NCI-H1092 (cell line): ENCODE results near the gene HLA-DPA1.
"Not testable (repeated sequence)": the region's sequence is repeated elsewhere in the genome, so short reads cannot be mapped to it uniquely, and the experiment has no call there.

Experiments
- DNase-seq: peaks from one replicate; lab custom pipeline; 2025; lab: John Stamatoyannopoulos, UW

Gene HLA-DPA1

DNA sequence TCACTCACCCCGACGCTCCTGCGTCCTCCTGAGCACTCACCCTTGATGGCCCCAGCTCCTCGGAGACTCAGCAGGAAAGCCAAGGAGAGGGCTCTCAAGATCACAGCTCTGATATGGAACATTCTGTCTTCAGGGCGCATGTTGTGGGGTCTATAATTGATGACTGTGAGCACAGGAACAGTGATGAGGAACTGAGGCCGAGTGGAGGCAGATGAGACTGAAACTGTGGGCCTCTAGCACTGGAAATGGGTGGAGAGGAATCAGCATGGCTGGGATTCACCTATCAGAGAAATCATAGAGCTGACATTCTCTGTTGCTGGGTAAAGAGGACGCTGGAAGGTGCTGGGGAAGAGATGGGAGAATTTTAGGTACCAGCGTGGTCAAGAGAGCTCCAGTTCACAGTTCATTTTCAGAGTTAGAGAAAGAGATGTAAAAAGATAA lies at the start of gene HLA-DPA1:
Gene HLA-DPA1, minus strand, starts transcription at position 219 of the 441 bp plus-strand sequence.
- DNase-seq, result no peak

- DNase-seq, result no peak
These were observed 49.7 kb upstream of the HLA-DPA1 start for GRCh38 chr6:33123181-33123580.

- no peak for DNase-seq
These were observed 46.6 kb upstream of the HLA-DPA1 start for GRCh38 chr6:33120001-33120400.

DNA sequence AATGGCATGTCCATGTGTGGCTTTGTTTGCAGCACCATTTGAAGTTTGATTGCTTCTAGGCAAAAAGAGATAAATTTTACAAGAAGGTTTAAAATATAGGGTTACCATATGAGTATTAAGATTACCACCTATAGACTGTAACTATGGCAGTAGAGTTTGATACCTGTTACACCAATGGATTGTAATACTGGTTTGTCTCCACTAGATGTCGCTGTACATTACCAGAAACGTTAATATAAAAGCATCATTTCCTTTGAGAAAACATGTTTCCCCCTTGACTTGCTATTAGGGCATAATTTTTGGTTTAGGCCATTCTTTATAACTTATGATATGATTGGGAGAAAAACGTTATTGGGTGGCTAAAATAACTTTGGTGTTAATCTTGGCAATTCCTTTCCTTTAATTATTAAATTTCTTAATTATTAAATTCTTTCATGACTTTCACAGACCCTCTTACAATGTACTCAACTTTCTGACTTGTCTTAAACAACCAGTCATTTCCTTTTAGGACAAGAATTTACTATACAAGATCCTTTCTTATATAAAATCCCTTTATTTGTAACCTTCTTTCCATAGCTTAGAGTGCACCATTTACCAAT lies 45.2 kb upstream of the HLA-DPA1 start:
- peak; percentile 16 for DNase-seq

GRCh38 chr6:33117811-33118277 lies 44.4 kb upstream of the HLA-DPA1 start:
- DNase-seq, result no peak

DNA sequence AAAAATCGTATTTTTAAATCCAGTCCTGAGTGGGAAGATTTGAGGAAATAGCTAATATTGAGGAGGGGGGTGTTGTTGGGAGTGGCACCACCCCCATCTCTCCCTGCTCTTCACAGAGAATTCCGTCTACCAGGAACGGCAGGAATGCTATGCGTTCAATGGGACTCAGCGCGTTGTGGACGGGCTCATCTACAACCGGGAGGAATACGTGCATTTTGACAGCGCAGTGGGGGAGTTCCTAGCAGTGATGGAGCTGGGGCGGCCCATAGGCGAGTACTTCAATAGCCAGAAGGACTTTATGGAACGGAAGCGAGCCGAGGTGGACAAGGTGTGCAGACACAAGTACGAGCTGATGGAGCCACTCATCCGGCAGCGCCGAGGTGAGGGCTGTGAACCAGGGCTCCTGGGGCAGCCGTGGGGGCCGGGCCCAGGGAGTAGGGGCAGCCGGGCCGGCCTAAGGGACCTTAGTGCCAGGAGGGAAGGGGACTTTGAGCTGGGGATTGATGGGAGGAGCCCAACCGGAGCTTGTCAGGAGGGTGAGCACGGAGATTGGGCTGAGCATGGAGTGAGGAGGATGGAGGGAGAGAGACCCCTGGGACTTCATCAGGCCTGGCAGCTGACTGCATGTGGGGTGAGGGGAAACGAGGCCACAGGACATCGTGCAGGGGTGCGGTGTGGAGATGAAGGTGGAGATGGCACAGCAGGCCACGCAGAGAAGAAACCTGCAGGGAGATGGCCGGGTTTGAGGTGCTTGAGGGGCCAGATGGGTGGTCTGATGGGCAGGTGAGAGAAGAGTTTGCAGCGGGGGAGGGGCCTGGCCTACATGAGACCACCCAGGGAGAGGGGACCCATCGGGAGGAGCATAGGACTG lies 43.6 kb upstream of the HLA-DPA1 start:
- no peak for DNase-seq

DNA sequence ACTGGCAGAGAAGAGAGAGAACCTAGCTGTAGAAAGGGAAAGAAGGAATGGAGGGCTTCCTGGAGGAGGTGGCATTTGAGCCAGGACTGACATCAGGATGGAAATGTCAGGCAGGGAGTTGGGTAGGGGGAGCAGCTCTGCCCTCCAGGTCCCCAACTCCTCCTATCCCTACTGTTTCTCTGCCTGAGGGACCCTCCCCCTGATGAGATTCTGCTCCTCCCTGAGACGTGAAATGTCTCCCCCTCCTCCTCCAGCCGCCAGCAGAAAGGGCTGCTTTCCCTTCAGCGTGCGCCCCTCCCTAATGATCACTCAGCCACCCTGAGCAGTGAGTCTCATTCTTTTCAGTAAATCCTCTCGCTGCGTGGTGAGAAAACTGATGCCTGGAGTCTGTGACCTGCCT lies 43.0 kb upstream of the HLA-DPA1 start:
- DNase-seq, result no peak

- no peak for DNase-seq
These were observed 41.0 kb upstream of the HLA-DPA1 start for GRCh38 chr6:33114406-33114805.

DNA sequence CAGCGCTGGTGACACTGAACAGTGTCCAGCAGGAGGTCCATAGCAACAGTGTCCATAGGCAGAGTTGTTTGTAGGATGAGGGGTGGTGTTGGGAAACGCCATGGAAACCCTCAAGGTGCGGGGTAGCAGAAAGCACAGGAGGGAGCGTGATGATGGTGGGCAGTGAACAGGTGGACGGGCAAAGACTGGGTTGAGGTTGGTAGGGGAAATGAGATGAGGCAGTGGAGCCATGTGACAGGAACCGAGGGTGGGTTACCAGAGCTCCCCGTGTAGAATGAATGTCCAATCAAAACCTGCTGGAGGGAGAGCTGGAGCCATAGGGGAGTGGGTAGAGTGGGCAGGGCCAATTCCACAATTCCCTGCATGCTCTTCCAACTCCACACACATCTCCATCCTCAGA lies 40.3 kb upstream of the HLA-DPA1 start:
- DNase-seq, result no peak

DNA sequence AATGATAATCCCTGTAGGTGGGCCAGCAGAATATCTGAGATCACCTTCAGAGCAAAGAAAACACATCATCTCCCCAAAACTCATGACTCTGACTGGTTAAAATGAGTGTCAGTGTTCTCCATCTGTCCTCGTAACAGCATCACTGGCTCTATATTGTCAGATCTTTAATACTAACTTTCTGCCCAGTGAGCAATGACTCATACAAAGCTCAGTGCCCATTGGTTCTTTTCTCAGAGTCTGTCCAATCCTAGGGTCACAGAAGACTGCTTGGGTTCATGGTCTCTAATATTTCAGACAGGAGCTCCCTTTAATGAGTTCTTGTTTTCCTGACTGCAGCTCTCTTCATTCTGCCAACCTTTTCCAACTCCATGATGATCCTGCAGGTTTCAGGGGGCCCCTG lies 38.7 kb upstream of the HLA-DPA1 start:
- no peak for DNase-seq

- DNase-seq, result no peak
These were observed 34.9 kb upstream of the HLA-DPA1 start for GRCh38 chr6:33108307-33108706.

DNA sequence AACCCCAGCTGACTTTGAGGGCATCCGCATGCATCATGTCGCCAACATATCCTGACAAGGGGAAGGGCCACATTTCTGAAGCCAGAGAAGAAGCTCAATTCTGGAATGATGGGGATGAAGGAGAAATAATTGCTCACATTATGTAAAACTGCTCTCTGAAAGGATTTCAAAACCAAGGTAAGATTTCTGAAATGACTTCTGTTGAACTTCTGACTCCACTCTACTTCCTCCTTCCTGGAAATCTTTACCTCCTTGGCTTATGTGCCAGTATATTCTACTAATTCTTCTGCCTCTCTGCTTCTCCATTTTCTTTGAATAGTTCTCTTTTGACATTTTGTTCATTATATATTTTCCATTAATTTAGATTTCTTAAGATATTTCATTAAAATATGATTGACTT lies 34.2 kb upstream of the HLA-DPA1 start:
- no peak for DNase-seq

DNA sequence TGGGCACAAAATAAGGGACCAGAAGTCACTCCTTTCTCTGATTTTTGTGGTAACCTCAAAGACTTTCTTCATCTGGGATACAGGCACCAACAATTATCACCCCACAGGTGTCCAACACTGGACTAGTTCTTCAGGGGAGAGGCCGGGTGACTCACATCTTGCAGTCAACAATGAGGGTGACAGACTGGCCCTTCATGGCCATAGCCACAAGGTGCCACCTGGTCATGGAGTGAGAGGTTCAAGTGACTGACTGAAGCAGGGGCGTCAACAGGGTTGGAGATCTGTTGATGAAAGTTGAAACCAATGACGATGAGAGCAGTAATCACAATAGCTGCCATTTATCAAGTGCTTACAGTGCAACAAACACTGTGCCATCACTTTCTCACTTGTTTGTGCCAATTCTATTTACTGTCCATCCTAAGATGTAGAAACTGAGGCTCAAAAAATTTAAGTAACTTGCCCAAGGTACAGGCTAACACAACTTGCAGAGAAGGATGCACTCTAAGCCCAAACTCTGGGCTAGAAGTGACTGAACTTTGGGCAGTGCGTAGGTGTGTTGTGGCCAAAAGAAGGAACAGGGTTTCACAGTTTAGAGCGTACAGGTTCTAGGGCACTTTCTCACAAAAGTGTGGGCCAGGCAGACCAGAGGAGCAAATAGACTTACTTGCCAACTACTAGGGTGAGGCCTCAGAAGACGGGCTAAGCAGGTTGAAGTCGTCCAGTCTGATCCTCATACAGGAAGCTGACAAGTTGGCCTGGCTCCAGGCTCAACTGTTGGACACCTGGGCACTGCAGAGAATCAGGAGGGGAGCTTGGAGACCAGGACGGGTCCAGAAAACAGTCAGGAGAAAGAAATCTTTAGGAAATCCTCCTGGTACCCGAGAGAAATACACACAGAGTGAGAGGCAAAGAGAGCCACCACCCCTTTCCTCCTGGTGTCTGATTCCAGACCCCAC lies 32.7 kb upstream of the HLA-DPA1 start:
- no peak for DNase-seq

GRCh38 chr6:33105386-33105785 lies 31.9 kb upstream of the HLA-DPA1 start:
- DNase-seq, result no peak

DNA sequence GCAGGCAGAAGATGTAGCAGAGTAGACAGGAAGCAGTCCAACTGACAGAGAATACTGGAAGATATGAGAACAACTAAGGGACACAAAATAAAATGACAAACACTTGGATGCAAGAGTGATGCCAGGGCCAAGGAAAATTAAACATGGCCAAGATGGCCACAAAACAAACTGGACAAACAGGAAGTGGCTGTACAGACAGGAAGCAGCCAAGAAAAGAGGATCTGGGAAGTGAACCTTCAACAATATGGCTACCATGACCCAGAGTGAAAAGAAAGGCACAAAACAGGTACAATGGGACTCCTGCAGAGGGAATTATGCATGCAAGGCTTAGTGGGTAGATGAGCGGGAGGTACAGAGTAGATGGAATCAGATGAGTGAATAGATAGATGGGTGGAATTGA lies 31.4 kb upstream of the HLA-DPA1 start:
- no peak for DNase-seq

DNA sequence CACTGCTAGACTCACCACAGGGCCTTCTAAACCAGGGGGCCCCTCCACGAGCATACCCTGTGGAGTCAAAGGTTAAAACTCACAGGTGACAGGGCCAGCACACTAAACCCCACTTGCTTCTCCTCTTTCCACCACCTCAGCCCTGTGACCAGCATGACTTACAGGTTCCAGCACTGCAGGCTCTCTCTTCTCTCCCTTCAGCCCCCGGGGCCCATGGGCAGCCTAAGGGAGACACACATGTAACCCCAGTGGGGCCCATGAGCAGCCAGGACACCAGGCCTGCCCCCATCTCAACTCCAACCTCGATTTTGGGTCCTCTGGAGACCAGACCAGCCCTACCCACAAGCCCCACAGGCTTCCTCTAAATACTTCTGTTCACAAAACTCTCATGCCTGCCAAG lies 30.3 kb upstream of the HLA-DPA1 start:
- DNase-seq, result no peak

DNA sequence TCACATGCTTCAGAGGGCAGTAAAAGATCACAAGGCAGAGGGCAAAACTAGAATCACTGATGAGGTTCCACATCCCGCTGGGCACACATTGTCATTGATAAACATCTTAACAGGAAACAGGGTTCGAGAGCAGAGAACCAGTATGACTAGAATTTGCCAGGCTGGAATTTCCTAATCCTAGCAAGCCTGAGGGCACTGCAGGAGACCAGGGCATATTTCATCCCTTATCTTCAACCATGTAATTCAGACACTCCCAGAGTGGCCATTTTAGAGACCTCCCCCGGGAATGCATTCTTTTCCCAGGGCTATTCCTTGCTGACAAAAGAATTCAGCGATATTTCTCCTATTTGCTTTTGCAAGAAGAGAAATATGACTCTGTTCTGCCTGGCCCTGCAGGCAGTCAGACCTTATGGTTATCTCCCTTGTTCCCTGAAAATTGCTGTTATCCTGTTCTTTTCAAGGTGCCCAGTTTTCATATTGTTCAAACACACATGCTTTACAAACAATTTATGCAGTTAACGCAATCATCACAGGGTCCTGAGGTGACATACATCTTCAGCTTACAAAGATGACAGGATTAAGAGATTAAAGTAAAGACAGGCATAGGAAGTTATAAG lies 27.8 kb upstream of the HLA-DPA1 start:
- not testable (repeated sequence) for DNase-seq

GRCh38 chr6:33095681-33096080 lies 22.2 kb upstream of the HLA-DPA1 start:
- DNase-seq, result no peak

DNA sequence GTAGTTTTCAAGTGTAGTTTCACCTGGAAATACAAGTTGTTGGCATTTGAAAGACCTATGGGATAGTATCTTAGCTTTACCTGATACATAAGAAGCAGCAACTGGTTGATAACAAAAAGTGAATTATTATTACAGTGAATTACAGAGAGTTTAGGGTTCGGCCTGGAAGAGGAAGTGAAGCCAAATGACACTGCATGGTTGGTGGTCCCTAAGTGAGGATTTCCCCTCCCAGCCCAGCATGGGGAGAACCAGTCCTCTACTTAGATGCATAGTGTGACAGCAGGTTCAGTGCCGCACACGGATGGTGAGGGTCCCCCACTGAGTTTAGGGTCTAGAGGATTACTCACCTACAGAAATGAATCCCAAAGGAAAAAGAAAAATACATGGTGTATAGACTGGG lies 20.4 kb upstream of the HLA-DPA1 start:
- DNase-seq, result no peak

DNA sequence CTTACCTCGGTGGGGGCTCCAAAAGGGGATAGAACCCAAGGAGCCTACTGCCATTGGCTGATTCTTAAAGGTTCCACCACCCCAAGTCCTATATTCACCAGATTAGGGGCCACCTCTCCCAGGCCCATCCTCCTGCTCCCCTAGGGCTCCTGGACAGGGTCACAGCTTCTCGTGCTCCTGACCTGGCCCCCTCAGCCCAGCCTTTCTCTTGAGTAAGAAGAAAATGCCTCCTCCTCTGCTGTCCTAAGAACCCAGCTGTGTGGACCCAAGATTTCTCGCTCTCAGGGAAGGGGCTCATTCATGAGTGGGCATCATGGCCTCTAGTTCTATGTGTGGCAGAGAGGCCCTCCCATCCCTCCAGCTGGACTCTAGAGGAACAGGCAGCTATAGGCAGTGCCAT lies 18.9 kb upstream of the HLA-DPA1 start:
- DNase-seq, result no peak

GRCh38 chr6:33091957-33092356 lies 18.5 kb upstream of the HLA-DPA1 start:
- DNase-seq, result no peak
